NB4 (cell line): Measurements from ENCODE around the gene ACO2.

Experiments
- CTCF ChIP-seq: IDR thresholded peaks from one replicate; pipeline ENCODE4 v1.5.1; 2012; ENCODE audit warnings: low read depth, low read length
- MAX ChIP-seq: IDR thresholded peaks from 2 replicates; pipeline ENCODE4 v1.6.1; 2011; ENCODE audit warnings: low read depth, low read length
- POLR2A ChIP-seq: IDR thresholded peaks from 2 replicates; pipeline ENCODE4 v1.6.1; 2011; ENCODE audit warnings: mild to moderate bottlenecking; ENCODE audit not compliant: insufficient read length; ENCODE audit errors: extremely low read depth

GRCh38 chr22:41444360-41445128 lies 24.4 kb upstream of the ACO2 start:
- TF ChIP-seq CTCF (no peak), POLR2A (no peak), MAX (no peak)
